Epithelial cell of proximal tubule (primary cell): ENCODE measurements around the gene HOXD9. TPM values are rescaled to one million over a fixed set of nuclear protein-coding genes. Genes with fewer than 3 reads are reported as not detected.

Source experiments
- DNase-seq: peaks from one replicate; pipeline ENCODE4 v3.0.0-alpha.2; 2011; ENCODE audit warnings: low read depth
- H3K4me3 ChIP-seq: 2 replicates; pipeline ENCODE4 v1.5.1; 2011; ENCODE audit warnings: low read depth, mild to moderate bottlenecking, low read length
- CTCF ChIP-seq: conservative IDR thresholded peaks from 2 replicates; pipeline ENCODE4 v1.5.1; 2012; ENCODE audit warnings: low read depth, mild to moderate bottlenecking, low read length
- total RNA-seq: library from RNA; depleted of rRNA; stranded (reverse); fragments of >200 nt; gene quantifications from 2 replicates; pipeline ENCODE4 v1.2.3, GENCODE V29; 2015

HOXD9 gene
- total RNA-seq, 1 donor from 2014 or later, result 11.5 TPM

DNA sequence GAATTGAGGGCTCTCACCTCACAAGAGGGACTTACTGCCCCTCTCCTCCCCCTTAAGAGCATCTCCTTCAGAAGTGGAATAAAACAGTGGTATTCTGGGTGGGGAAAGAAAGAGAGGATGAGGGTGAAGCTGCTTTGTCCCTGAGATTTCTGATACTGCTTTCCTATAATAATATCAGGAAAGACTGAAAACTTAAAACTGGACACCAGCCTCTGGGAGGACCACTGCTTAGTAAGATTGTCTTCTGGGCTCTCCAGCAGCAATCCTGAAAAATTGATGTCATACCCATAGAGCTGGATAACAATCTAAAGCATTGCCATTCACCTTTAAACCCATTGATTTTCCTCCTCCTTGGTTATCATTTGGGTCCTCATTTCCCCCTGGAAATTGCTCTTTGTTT is 24.1 kb downstream of the HOXD9 start:
- peak overlapping the region; percentile 70 for H3K4me3 ChIP-seq
- no peak for DNase-seq
- TF ChIP-seq CTCF, result no peak

GRCh38 chr2:176147210-176147799 is 24.8 kb downstream of the HOXD9 start:
- peak overlapping the region; percentile 70 for H3K4me3 ChIP-seq
- no peak for DNase-seq
- no peak for TF ChIP-seq CTCF

DNA sequence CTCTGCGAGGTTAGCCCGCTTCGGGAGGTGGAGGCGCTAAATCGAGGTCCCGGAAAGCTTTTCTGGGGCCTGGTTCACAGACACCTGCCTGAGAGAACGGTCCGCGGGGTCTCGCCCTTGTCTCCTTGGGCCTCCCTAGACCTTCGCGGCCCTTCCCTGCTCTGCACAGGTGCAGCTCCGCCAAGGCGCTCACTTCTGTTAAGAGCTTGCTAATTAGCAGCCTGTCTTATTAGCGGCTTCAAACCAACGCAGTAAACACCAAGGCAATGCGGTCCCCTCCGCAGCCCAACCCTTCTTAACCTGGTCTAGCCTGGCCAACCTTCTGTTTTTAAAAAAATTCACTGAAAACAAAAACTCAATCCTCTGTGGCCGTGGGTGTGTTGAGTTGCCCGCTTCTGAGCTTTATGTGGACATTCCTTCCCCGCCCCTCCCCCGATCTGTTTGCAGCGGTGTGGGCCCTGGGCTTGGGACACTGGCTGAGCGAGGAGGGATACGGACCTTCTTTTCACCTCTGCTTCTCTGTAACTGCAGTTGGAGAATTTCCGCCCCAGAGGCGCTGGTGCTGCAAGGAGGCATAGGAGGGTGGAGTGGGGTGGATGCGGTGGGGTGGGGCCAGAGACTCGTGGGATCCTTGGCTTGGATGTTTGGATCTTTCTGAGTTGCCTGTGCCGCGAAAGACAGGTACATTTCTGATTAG is 25.4 kb downstream of the HOXD9 start:
- TF ChIP-seq CTCF, result no peak
- H3K4me3 ChIP-seq, result peak overlapping the region; percentile 70
- DNase-seq, result no peak

GRCh38 chr2:176148751-176149421 is 26.4 kb downstream of the HOXD9 start:
- peak overlapping the region; percentile 70 for H3K4me3 ChIP-seq
- no peak for DNase-seq
- TF ChIP-seq CTCF, result no peak

- peak overlapping the region; percentile 70 for H3K4me3 ChIP-seq
- no peak for DNase-seq
Observed at GRCh38 chr2:176149481-176149938, 27.0 kb downstream of the HOXD9 start.

DNA sequence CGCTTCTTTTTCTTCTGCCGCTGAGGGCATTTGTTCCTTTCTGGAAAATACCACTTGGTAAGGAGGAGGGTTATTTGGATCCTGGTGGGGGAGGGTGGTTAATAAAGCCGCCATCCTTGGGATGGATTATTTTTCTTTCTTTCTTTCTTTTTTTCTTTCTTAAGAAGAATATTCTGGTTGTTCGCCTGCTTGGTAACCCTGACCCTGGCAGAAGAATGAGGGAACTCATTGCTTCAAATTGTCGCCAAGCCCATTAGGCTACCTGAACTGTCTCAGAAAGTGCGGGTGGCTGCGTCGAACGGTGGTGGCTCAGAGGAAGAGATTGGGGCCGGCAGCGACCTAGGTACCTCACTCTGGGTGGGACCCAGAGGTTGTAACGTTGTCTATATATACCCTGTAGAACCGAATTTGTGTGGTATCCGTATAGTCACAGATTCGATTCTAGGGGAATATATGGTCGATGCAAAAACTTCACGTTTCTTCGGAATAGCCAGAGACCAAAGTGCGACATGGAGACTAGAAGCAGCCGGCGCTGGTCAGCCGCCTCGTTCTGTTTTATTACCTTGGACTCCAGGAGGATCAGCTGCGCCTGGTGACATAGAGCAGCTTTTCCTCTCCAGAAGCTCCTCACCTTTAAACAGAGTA is 27.5 kb downstream of the HOXD9 start:
- no peak for TF ChIP-seq CTCF
- DNase-seq, result no peak

More at GRCh38 chr2:176149481-176149938, 27.0 kb downstream of the HOXD9 start:
- TF ChIP-seq CTCF, result no peak

More for the DNA sequence above, 27.5 kb downstream of the HOXD9 start:
- peak overlapping the region; percentile 70 for H3K4me3 ChIP-seq
